Liver (tissue), 2 donors: ENCODE results near the gene MSRB2.
"Not testable (repeated sequence)": the region's sequence is repeated elsewhere in the genome, so short reads cannot be mapped to it uniquely, and the experiment has no call there.

Experiments used
- CTCF ChIP-seq: fragments of 150-350 bp; IDR thresholded peaks from 2 replicates; pipeline ENCODE4 v1.5.1; 2017; ENCODE audit warnings: improper control_type of control experiment, low read depth, low read length; ENCODE audit not compliant: missing input control
- FOXA1 ChIP-seq: IDR thresholded peaks from 2 replicates; pipeline ENCODE4 v1.6.1; 2016; ENCODE audit warnings: antibody characterized with exemption
- donor health status: healthy.

GRCh38 chr10:23070092-23070912 lies 25.1 kb upstream of the MSRB2 start:
- TF ChIP-seq CTCF, FOXA1: not testable (repeated sequence)
